Loucy (cell line): ENCODE results near the gene CD177.

Experiments used
- H2AFZ ChIP-seq: fragments of 200-600 bp; sonication (generic); 2 replicates; pipeline ENCODE4 v1.6.0; 2016; ENCODE audit warnings: antibody characterized with exemption, mild to moderate bottlenecking, low read length, moderate library complexity
- H3F3A ChIP-seq: fragments of 200-600 bp; 2 replicates; pipeline ENCODE4 v1.6.0; 2016; ENCODE audit warnings: antibody characterized with exemption, low read depth, mild to moderate bottlenecking
- H3K27me3 ChIP-seq: fragments of 200-600 bp; sonication (generic); 2 replicates; pipeline ENCODE4 v1.6.1; 2014; ENCODE audit warnings: low read length, mild to moderate bottlenecking; ENCODE audit not compliant: insufficient read depth, poor library complexity, severe bottlenecking
- H3K36me3 ChIP-seq: fragments of 200-600 bp; sonication (generic); 2 replicates; pipeline ENCODE4 v1.6.1; 2016; ENCODE audit warnings: low read length; ENCODE audit not compliant: insufficient read depth
- H3K4me1 ChIP-seq: fragments of 200-600 bp; sonication (generic); 2 replicates; pipeline ENCODE4 v1.5.1; 2014; ENCODE audit warnings: low read length, mild to moderate bottlenecking; ENCODE audit not compliant: insufficient read depth, poor library complexity, severe bottlenecking
- H3K4me2 ChIP-seq: fragments of 200-600 bp; sonication (generic); 2 replicates; pipeline ENCODE4 v1.6.0; 2014; ENCODE audit warnings: antibody characterized with exemption, low read length, low read depth, mild to moderate bottlenecking; ENCODE audit not compliant: poor library complexity, severe bottlenecking
- H3K4me3 ChIP-seq: fragments of 200-600 bp; sonication (generic); 2 replicates; pipeline ENCODE4 v1.5.1; 2014; ENCODE audit warnings: low read length, mild to moderate bottlenecking, mixed read lengths; ENCODE audit not compliant: poor library complexity, severe bottlenecking
- H3K79me2 ChIP-seq: fragments of 200-600 bp; sonication (generic); 2 replicates; pipeline ENCODE4 v1.6.1; 2014; ENCODE audit warnings: low read length; ENCODE audit not compliant: insufficient read depth
- H3K9ac ChIP-seq: fragments of 200-600 bp; sonication (generic); 2 replicates; pipeline ENCODE4 v1.6.0; 2014; ENCODE audit warnings: mild to moderate bottlenecking, low read depth, low read length, moderate library complexity; ENCODE audit not compliant: poor library complexity, severe bottlenecking
- H3K9me2 ChIP-seq: fragments of 200-600 bp; sonication (generic); replicated peaks from 2 replicates; pipeline ENCODE4 v1.6.1; 2016; ENCODE audit warnings: low read depth, low read length, mixed read lengths
- H3K9me3 ChIP-seq: fragments of 200-600 bp; sonication (generic); 2 replicates; pipeline ENCODE4 v1.6.1; 2014; ENCODE audit warnings: mild to moderate bottlenecking, antibody characterized with exemption, low read length, low read depth; ENCODE audit not compliant: insufficient read depth
- H4K20me1 ChIP-seq: fragments of 200-600 bp; sonication (generic); 2 replicates; pipeline ENCODE4 v1.6.0; 2014; ENCODE audit warnings: antibody characterized with exemption, low read length, mild to moderate bottlenecking; ENCODE audit not compliant: insufficient read depth, poor library complexity, severe bottlenecking
- EZH2phosphoT487 ChIP-seq: fragments of 200-600 bp; IDR thresholded peaks from 2 replicates; pipeline ENCODE4 v1.6.1; 2018; ENCODE audit warnings: antibody characterized with exemption, mild to moderate bottlenecking, moderate library complexity, borderline replicate concordance
- TF ChIP-seq, protein P1 (sequence below): fragments of 200-600 bp; sonication (generic); conservative IDR thresholded peaks from 2 replicates; pipeline ENCODE4 v1.5.1; 2014; ENCODE audit warnings: mild to moderate bottlenecking, antibody characterized with exemption, low read length

Gene CD177

DNA sequence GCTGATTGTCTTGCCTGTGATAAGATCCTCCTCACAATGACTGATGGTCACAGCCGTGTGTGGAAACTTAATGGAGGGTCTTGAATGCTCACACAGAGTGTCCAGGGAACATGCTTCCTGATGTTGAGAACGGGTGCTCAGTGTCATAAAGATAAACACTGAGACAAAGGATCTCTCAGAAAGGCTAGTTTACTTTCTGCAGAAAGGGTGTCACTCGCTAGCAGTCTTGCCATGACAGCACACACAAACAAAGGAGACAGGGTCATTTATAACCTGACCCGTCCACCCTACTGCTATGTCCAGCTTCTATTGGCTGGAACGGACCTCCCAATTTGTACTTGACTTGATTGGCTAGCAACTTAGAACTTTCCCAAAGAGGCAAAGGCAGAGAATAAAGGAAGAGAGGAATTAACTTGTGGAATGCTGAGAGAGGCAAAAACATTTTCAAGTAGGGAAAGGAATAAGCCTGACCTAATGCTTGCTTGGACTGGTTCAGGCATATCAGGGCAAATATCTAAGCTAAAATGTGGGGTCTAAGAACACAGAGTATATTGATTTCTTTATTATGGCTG is 45.2 kb upstream of the CD177 start:
- no peaks in the 10 kb centered on the region for H4K20me1 ChIP-seq
- no peaks in the 10 kb centered on the region for H3K79me2 ChIP-seq
- no peak overlapping the region for H3K4me3 ChIP-seq
- H3K9me3 ChIP-seq: no peaks in the 10 kb centered on the region
- no peak overlapping the region for H3K4me2 ChIP-seq
- no peaks in the 10 kb centered on the region for H3K36me3 ChIP-seq
- no peaks in the 10 kb centered on the region for H3K4me1 ChIP-seq
- no peak for TF ChIP-seq EZH2phosphoT487
- TF ChIP-seq, protein P1, sequence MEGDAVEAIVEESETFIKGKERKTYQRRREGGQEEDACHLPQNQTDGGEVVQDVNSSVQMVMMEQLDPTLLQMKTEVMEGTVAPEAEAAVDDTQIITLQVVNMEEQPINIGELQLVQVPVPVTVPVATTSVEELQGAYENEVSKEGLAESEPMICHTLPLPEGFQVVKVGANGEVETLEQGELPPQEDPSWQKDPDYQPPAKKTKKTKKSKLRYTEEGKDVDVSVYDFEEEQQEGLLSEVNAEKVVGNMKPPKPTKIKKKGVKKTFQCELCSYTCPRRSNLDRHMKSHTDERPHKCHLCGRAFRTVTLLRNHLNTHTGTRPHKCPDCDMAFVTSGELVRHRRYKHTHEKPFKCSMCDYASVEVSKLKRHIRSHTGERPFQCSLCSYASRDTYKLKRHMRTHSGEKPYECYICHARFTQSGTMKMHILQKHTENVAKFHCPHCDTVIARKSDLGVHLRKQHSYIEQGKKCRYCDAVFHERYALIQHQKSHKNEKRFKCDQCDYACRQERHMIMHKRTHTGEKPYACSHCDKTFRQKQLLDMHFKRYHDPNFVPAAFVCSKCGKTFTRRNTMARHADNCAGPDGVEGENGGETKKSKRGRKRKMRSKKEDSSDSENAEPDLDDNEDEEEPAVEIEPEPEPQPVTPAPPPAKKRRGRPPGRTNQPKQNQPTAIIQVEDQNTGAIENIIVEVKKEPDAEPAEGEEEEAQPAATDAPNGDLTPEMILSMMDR: no peak
- no peak overlapping the region for H2AFZ ChIP-seq
- no peak overlapping the region for H3K9ac ChIP-seq
- H3K9me2 ChIP-seq: no peaks in the 10 kb centered on the region
- no peaks in the 10 kb centered on the region for H3F3A ChIP-seq
- no peaks in the 10 kb centered on the region for H3K27me3 ChIP-seq

DNA sequence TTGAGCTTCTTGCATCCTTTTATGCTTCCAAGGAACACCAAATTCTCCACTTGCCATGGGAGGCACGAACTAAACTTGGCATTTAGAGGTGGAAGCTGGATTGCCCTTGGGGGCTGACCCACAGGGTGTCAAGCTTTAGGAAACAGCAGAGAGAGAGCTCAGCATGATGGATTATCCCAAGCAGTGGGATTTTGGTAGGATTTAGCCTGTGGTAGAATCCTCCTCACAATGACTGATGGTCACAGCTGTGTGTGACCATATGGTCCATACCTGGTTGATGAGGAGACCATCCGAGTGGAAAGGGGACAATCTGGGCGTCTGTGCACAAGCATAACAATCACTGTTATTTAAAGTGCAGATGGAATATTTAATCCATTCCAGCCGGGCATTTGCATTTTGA is 44.0 kb upstream of the CD177 start:
- H3K9ac ChIP-seq: no peak overlapping the region
- H3K4me1 ChIP-seq: no peaks in the 10 kb centered on the region
- H4K20me1 ChIP-seq: no peaks in the 10 kb centered on the region
- H3K9me3 ChIP-seq: no peaks in the 10 kb centered on the region
- H3K9me2 ChIP-seq: no peaks in the 10 kb centered on the region
- H3K36me3 ChIP-seq: no peaks in the 10 kb centered on the region
- TF ChIP-seq, protein P1: no peak
- no peak overlapping the region for H3K4me3 ChIP-seq
- no peaks in the 10 kb centered on the region for H3F3A ChIP-seq
- H3K27me3 ChIP-seq: no peaks in the 10 kb centered on the region
- no peak overlapping the region for H2AFZ ChIP-seq
- H3K4me2 ChIP-seq: no peak overlapping the region
- no peaks in the 10 kb centered on the region for H3K79me2 ChIP-seq

DNA sequence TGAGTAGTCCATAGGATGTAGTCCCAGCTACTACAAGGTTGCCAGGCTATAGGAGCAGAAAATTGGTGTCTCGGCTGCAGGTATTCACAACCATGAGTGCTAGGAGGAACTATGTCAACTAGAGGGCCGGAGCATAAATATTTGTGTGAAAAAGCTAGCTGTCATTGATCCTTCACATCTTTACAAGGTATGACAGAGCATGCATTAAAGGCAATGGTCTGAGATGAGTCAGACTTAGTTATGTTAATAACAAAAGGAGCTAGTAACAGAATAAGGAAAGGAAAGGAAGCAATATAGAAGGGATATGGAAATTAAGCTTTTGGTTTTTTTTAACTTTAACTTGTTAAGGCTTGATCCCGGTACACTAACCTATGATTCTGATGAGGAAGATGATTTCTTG is 43.3 kb upstream of the CD177 start:
- H3F3A ChIP-seq: no peaks in the 10 kb centered on the region
- H3K9ac ChIP-seq: no peak overlapping the region
- H3K4me1 ChIP-seq: no peaks in the 10 kb centered on the region
- H3K36me3 ChIP-seq: no peaks in the 10 kb centered on the region
- no peak overlapping the region for H3K4me3 ChIP-seq
- H3K9me3 ChIP-seq: no peaks in the 10 kb centered on the region
- no peak overlapping the region for H2AFZ ChIP-seq
- H3K4me2 ChIP-seq: no peak overlapping the region
- no peaks in the 10 kb centered on the region for H3K79me2 ChIP-seq
- H3K27me3 ChIP-seq: no peaks in the 10 kb centered on the region
- no peaks in the 10 kb centered on the region for H4K20me1 ChIP-seq
- H3K9me2 ChIP-seq: no peaks in the 10 kb centered on the region
- no peak for TF ChIP-seq EZH2phosphoT487
- TF ChIP-seq, protein P1: no peak
